HG02938 (cell line): ENCODE results near the gene MCF2L.
"Not testable (repeated sequence)": the region's sequence is repeated elsewhere in the genome, so short reads cannot be mapped to it uniquely, and the experiment has no call there.

Source experiments
- ATAC-seq: cut with Tn5 transposase; IDR thresholded peaks from one replicate; pipeline ENCODE4 v1.9.1; 2021; ENCODE audit warnings: mild to moderate bottlenecking, moderate library complexity; ENCODE audit not compliant: unreplicated experiment

The MCF2L gene

GRCh38 chr13:113077953-113078901 lies 109.2 kb downstream of the MCF2L start:
- no peak for ATAC-seq

- no peak for ATAC-seq
Observed at GRCh38 chr13:113078902-113079780, 110.1 kb downstream of the MCF2L start.

DNA sequence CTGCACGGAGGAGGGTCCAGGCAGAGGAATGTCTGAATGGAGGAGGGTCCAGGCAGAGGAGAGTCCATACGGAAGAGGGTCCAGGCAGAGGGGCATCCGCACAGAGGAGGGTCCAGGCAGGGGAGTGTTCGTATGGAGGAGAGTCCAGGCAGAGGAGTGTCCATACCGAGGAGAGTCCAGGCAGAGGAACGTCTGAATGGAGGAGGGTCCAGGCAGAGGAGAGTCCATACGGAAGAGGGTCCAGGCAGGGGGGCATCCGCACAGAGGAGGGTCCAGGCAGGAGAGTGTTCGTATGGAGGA lies 110.7 kb downstream of the MCF2L start:
- not testable (repeated sequence) for ATAC-seq

DNA sequence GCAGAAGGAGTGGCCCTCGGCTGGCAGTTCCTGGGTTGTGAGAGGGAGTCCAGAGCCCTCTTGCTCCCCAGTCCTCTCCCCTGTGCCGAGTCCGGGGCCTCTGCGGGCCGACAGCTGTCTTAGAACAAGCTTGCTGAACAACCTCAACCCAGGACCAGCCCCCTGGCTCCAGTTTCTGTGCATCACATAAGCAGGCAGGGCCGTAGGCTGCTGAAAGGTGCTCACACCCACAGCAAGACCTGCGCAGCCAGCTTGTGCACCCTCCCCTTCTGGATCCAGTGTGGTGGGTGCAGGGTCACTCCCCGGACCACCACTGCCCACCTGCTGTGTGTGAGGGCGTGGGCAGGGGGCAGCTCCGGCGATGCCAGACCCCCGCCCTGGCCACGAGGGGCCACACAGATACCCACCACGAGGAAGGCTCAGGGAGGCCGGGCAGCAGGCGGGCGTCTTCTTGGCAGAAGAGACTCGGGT lies 111.4 kb downstream of the MCF2L start:
- ATAC-seq = no peak

DNA sequence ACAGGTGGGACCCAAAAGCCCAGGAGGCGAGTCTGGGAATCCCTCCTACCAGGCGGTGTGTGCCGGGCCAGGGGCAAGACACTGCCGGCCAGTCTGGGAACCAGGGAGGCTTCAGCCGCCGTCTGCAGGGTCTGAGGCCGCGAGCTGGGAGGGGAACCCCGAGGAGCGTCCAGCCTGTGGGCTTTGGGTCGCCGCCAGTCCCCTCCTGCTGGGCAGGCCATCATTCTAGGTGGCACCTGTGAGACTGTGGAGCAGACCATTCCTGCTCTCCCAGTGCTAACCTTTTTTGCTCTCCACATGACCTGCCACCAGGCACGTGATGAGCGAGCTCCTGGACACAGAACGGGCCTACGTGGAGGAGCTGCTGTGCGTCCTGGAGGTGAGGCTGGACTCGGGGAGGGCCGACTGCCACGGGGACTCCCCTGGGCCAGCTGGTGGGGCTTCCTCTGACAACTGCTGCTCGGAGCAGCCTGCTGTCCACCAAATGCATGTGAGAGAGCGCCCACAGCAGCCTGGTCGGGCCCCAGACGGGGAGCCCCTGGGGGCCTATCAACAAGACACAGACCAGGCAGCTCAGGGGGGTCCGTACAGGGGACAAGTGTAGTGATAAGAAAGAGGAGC lies 112.0 kb downstream of the MCF2L start:
- no peak for ATAC-seq

- no peak for ATAC-seq
Observed at GRCh38 chr13:113082198-113083021, 113.4 kb downstream of the MCF2L start.

- ATAC-seq = no peak
Observed at GRCh38 chr13:113083022-113083373, 114.0 kb downstream of the MCF2L start.

DNA sequence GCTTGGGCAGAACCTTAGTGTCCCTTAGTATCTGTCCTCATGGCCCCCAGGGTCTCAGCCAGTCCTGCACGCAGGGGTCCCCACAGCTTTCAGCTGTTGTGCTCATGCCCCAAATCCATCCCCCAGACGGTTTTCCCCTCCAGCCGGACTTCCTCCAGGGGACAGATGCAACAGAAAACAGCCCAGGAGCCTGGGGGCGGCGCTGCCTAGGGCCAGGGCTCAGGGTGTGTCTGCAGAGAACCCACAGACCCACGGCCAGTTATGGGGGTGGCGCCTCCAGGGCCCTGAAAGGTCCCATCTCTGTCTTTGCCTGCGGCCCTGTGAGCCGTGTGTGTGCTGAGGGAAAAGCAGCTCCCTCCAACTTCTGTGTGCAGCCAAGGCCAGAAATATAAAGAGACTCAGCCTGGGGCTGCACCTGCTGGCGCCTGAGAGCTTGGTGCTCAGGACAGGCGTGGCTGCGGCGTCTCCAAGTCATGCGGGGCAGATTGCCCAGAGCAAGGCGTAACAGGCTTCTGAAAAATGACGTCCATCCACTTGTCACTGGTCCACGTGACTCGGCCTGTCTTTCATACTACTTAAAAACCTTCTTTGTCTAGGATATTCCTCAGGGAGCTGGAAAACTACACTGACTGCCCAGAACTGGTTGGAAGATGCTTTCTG lies 114.5 kb downstream of the MCF2L start:
- ATAC-seq = no peak

GRCh38 chr13:113084094-113084942 lies 115.3 kb downstream of the MCF2L start:
- ATAC-seq = no peak

DNA sequence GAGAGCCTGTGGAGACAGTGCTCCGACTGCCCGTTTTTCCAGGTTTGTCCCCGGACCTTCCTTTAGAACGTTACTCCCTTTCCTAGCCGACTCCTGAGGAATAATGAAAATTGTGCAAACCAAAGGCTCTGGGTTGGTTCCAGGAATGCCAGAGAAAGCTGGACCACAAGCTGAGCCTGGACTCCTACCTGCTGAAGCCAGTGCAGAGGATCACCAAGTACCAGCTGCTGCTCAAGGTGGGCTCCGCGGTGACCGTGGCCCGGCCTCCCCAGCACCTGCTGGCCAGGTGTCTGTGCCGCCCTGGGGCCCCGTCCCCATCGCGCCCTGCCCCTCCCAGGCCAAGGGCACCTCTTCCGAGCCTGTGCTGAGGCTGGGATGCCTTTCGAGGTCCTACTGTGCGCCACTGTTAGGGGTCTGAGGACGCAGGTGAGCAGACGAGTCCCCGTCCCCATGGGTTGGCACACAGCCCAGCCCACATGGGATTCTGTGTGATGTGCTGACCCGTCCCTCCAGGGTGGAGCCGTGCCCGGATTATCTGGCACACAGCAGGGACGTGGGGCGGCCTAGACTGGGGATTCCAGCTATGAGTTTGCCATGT lies 116.0 kb downstream of the MCF2L start:
- no peak for ATAC-seq

DNA sequence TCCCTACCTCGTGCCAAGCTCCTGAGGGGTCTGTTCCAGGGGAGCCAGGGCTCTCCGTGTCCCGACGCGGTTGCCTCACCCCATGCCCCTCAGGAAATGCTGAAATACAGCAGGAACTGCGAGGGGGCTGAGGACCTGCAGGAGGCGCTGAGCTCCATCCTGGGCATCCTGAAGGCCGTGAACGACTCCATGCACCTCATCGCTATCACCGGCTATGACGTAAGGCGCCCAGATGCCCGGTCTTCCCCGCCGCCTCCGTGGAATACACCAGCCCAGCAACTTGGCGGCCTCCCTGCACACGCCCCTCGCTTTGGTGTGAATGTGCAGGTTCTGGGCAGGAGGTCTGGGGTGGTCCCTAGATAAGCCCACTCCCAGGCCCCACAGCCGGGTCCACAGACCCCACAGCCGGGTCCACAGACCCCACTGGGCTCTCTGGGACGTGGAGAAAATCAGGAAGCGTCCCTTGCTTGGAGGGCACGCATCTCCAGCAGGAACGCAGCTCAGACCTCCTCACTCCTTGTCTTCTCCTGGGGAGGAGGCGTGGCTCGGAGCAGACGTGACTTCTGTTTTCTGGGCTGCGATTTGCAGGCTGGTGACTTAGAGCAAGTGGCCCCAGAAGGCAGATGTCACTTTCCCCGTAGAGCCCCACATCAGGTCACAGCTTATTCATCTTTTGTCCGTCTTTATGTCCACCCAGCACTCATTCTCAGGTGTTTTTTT lies 117.2 kb downstream of the MCF2L start:
- ATAC-seq = no peak

DNA sequence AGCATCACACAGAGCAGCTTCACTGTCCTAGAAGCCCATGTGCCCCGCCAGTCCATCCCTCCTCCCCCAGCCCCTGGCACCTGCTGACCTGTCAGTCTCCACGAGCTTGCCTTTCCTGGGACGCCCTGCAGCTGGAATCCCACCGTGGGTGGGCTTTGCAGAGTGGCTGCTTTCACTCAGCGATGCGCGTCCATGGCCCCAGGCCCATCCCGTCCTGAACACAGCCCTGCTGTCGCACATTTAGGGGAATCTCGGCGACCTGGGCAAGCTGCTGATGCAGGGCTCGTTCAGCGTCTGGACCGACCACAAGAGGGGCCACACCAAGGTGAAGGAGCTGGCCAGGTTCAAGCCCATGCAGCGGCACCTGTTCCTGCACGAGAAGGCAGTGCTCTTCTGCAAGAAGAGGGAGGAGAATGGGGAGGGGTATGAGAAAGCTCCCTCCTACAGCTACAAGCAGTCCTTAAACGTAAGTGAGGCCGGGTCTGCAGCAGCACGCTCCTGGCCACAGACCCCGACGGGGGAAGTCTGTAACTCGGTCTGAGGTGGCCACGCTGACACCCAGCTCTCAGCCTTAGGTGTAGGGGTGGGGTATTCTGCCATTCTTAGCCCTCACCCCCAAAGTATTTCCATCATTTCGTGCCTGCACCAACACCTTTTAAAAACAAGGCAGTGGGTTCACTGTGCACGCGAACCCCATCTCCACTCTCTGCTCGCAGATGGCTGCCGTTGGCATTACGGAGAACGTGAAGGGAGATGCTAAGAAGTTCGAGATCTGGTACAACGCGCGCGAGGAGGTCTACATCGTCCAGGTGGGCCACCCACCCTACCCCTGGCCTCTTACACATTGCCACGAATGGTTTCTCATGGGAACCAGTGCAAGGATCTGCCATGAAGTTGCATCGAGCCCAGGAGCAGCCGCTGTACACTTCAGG lies 118.2 kb downstream of the MCF2L start:
- ATAC-seq = no peak

DNA sequence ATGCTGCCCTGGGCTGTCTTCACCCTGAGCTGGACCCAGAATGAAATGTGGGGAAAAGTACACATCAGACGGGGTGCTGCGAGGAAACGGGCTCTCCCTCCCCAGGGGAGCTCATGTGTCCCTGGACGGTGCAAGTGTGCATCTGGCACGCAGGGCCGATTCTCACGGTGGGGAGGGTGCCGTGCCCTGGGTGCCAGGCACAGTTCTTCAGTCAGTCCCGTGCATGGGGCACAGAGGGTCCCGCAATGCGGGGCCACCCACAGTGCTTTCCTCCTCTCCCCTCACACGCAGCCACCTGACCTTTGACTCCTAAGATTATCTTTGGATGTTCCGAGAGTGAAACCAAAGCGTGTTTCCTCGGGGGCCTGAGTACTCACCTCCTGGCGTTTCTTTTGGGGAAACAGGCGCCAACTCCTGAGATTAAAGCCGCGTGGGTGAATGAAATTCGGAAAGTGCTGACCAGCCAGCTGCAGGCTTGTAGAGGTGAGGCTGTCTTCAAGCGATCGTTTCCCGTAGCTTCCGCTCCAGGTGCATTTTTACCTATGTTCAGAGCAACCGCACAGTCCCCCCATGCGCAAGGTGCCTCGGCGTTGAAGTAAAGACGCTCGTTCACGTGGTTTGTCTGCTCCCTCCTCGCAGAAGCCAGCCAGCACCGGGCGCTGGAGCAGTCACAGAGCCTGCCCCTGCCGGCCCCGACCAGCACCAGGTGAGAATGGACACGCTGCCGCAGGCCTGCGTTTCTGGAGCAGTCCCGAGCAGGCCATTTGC lies 119.1 kb downstream of the MCF2L start:
- ATAC-seq = no peak

DNA sequence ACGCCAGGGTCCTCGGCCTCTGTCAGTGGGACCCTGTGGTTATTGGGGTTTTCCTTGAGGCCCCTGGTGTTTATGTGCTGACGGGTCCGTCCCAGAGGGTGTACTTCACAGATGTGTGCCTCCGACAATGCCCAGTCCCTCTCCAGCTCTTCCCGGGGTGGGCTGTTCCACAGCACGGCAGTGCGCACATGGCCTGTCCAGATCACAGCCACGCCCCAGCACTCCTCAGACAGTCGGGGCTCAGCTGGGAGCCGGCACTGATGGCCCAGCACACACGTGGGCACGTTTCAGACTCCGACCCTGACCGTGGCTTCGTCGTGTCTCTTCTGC lies 119.6 kb downstream of the MCF2L start:
- no peak for ATAC-seq

GRCh38 chr13:113089693-113090414 lies 120.8 kb downstream of the MCF2L start:
- no peak for ATAC-seq

DNA sequence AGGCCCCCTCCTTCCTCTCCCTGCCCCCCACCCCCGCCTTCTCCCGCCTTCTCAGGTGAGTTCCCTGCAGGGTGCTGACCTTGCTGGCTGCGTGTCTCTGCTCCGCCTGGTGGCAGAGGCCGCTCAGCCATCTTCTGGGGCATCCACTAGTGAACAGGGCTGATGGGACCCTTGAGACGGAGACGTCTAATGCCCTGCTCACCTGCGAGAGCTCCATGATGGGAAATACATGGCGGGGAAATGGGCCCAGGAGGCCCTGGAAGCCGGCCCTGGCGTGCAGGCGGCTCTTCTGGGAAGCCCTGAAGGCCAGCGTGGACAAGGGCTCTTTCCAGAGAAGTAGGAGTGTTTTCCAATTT lies 121.4 kb downstream of the MCF2L start:
- ATAC-seq = no peak
